Spleen (tissue), 7 donors: ENCODE results near the gene RFNG.

Source experiments
- CTCF ChIP-seq, 11 experiments: fragments of 200-600 bp in 7 of 11; fragments of 450-650 bp in 4 of 11; sonication (generic) in 4 of 11; IDR thresholded peaks in 8 of 11; conservative IDR thresholded peaks in 3 of 11; 1 replicate in 7 of 11; 2 replicates in 4 of 11; pipeline versions ENCODE4 v1.4.0 to v1.8.0; 2016 to 2021; ENCODE audit warnings: antibody characterized with exemption in 11 of 11, inconsistent platforms in 4 of 11, mild to moderate bottlenecking in 1 of 11
- POLR2A ChIP-seq, 3 donors: fragments of 450-650 bp; IDR thresholded peaks; one replicate each; pipeline ENCODE4 v1.5.1; 2017; ENCODE audit warnings: antibody characterized with exemption in 3 of 3, mild to moderate bottlenecking in 1 of 3
- donor health status: DM: no; HTN: no; CAD: no; lungs with moderate emphysema.
- donor health status: DM: no; HTN: no; CAD: no.
- donor health status: DM: no; HTN: no; CAD: no.

- no peak for TF ChIP-seq CTCF (IDR thresholded peaks at IDR 0.05 in 8 of 11, conservative IDR thresholded peaks at IDR 0.05 in 3 of 11)
- no peak for TF ChIP-seq POLR2A (IDR thresholded peaks at IDR 0.05)
Measured at GRCh38 chr17:82045936-82046484, 5.6 kb downstream of the RFNG start.
